Measurements from ENCODE around the gene PADI3. TPM values are rescaled to one million over a fixed set of nuclear protein-coding genes. Genes with fewer than 3 reads are reported as not detected.
"Not testable (repeated sequence)": the region's sequence is repeated elsewhere in the genome, so short reads cannot be mapped to it uniquely, and the experiment has no call there.

Gene PADI3
- total RNA-seq, 1 experiment from 2014 or later, result 6.0 TPM

DNA sequence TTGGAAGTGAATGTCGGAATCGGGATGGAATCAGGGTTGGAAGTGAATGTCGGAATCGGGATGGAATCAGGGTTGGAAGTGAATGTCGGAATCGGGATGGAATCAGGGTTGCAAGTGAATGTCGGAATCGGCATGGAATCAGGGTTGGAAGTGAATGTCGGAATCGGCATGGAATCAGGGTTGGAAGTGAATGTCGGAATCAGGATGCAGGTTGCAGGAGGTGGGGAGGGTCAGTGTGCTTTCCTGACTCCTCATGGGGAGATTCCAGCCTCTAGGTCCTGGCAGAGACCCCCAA, 7.2 kb upstream of the PADI3 start:
- DNase-seq (ENCODE audit: low spot score), result not testable (repeated sequence)

GRCh38 chr1:17243274-17243673, 5.6 kb upstream of the PADI3 start:
- no peak for DNase-seq (ENCODE audit: low spot score)

DNA sequence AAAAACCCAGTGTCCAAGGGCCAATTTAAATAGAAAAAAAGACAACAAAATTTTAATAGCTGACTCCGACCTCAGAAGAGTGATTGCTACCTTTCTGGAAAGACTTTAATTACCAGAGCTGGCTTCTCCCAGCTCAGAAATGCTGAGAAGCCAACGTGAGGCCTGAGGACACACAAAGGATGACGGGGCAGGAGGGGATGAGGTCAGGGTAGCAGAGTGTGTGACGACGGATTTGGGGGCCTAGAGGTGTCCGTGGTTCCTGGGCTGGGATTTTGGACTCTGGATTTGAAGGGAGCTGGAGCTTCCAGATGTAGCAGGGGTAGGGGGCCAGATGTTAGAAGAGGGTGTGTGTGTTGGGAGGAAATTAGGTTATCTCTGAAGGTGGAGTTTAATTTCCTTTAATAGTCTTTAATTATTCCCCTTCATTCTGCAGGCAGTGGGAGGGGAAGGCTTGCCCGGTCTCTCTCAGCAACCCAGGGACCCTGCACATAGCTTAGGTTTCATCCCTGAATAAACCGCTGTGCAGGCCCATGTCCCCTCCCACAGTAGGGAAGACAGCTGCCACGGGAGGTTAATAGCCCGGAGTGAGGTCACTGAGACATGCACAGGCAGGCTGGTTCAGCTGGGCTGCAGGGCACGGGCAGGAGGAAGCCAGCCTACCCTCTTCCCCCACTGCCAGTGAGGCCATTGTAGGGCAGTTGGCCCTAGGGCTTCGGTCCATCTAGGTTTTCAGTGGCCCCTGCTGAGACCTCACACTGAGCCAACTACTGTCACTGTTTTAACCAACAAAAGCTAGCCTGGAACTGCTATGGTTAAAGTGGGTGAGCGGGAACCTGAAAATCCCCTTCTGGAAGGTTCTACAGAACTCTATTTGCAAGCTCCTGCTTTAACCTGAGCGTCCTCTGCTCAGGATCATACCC, 3.8 kb upstream of the PADI3 start:
- DNase-seq (ENCODE audit: low spot score), result no peak

DNA sequence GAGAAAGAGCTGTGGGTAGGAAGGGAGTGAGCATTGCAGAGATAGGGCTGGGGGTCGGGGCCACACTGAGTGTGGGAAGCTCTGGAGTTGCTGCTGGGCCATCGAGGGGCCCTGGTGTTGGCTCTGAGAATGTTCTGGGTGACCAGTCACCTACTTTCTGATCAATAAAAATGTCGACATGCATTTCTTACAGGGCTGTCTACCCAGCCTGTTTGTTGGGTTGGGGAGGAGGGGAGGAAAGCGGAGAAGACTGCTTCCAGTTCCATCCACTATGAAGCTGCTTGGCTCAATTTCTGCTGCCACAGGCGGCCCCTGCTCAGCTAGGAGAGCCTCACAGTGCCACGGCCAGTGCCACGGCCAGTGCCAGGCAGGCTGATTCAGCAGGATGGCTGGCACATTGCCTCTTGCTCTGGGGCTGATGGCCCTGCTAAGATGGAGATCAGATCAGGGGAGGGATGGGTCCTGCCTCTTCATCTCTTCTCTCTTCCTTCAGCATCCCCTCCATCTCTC, 3.0 kb upstream of the PADI3 start:
- no peak for DNase-seq (ENCODE audit: low spot score)

- no peak for DNase-seq (ENCODE audit: low spot score)
Measured at GRCh38 chr1:17246971-17247370, 1.9 kb upstream of the PADI3 start.

DNA sequence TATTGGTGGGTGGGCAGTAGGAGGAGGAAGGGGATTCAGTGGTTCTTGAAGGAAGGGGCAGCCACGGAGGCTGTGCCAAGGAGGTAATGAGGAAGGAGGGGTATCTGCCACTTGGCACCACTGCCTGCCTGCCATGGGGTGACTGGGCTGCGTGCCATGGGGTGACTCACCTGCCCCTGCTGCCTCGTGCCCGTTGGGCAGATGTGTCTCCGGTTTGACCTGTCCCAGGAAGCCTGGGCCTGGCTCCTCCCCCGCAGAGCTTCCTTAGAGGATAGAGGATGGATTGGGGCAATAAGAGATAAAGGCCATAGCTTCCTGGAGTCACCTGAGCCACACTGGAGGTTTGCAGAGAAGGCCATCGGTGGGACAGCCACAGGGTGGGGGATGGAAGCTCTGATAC, 1.7 kb downstream of the PADI3 start:
- peak; percentile 89 for DNase-seq (ENCODE audit: low spot score)

- no peak for DNase-seq (ENCODE audit: low spot score)
Measured at GRCh38 chr1:17251246-17251645, 2.3 kb downstream of the PADI3 start.

- peak; percentile 44 for DNase-seq (ENCODE audit: low spot score)
Measured at GRCh38 chr1:17251701-17252376, 2.9 kb downstream of the PADI3 start.

GRCh38 chr1:17255336-17255735, 6.4 kb downstream of the PADI3 start:
- no peak for DNase-seq (ENCODE audit: low spot score)

GRCh38 chr1:17258116-17258757, 9.3 kb downstream of the PADI3 start:
- DNase-seq (ENCODE audit: low spot score), result peak; percentile 40

DNA sequence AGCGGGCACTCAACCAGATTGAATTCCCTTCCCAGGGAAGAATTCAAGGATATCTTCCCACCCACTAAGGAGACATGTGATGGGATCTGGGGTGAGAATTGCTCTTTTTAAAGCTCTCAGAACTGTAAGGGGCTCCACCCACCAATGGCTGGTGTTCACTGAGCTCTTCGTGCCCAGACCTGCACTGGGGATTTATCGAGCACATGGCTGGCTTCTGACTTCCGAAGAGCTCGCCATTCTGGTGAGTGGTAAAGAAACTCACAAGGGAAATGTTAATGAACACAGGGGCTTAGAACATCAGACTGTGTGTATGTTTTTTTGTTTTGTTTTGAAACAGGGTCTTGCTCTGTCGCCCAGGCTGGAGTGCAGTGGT, 9.8 kb downstream of the PADI3 start:
- DNase-seq (ENCODE audit: low spot score), result no peak

GRCh38 chr1:17259233-17259873, 10.5 kb downstream of the PADI3 start:
- peak; percentile 82 for DNase-seq (ENCODE audit: low spot score)

DNA sequence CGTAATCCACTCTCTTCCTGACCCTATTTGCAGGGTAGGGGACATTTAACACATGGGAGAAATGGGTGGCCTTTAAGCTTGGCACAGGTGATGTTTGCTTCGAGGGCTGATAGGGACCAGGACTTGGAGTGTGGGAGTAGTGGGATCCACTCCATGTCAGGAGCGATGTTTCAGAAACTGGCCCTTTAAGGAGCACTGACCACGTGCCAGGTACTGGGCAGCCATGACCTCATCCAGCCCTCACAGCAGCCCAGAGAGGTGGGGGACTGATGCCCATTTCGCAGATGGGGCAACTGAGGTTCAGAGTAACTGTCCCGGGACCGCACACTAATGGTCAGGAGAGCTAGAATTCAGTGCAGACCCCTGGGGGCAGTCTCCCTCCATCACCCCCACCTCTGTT, 11.4 kb downstream of the PADI3 start:
- DNase-seq (ENCODE audit: low spot score), result no peak

DNA sequence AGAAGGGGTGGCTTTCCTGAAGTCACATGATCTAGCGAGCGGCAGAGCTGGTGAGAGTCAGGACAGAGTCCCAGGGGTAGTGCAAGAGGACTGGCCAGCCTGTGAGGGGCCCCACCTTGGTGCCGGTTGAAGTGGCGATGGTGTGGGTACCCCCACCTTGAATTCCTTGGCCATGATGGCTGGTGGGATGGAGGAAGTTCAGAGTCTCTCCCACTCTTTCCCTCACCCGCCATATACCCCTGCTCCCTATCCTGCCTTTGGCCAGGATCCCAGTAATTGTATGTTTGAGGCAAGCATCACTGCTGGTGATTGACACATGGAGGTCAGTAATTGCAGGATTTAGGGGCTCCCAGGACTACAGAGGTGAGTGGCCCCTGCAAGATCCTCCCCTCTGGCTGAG, 11.8 kb downstream of the PADI3 start:
- no peak for DNase-seq (ENCODE audit: low spot score)

GRCh38 chr1:17263936-17264335, 15.0 kb downstream of the PADI3 start:
- no peak for DNase-seq (ENCODE audit: low spot score)

- no peak for DNase-seq (ENCODE audit: low spot score)
Measured at GRCh38 chr1:17264470-17264869, 15.6 kb downstream of the PADI3 start.

GRCh38 chr1:17265162-17265561, 16.3 kb downstream of the PADI3 start:
- no peak for DNase-seq (ENCODE audit: low spot score)

DNA sequence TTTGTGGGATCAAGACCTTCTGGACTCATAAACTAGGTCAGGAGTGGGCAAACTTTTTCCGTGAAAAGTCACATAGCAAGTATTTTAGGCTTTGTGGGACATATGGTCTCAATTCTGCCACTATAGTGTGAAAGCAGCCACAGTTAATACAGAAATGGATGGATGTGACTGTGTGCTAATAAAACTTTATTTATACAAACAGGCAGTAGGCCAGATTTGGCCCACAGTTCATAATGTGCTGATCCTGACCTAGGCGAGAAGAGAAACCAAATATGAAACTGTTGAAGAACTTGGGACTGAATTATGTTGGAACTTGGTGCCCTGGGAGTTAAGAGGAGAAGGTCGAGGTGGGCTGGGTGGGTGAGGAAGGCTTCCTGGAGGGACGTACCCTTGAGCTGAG, 17.1 kb downstream of the PADI3 start:
- DNase-seq (ENCODE audit: low spot score), result no peak

DNA sequence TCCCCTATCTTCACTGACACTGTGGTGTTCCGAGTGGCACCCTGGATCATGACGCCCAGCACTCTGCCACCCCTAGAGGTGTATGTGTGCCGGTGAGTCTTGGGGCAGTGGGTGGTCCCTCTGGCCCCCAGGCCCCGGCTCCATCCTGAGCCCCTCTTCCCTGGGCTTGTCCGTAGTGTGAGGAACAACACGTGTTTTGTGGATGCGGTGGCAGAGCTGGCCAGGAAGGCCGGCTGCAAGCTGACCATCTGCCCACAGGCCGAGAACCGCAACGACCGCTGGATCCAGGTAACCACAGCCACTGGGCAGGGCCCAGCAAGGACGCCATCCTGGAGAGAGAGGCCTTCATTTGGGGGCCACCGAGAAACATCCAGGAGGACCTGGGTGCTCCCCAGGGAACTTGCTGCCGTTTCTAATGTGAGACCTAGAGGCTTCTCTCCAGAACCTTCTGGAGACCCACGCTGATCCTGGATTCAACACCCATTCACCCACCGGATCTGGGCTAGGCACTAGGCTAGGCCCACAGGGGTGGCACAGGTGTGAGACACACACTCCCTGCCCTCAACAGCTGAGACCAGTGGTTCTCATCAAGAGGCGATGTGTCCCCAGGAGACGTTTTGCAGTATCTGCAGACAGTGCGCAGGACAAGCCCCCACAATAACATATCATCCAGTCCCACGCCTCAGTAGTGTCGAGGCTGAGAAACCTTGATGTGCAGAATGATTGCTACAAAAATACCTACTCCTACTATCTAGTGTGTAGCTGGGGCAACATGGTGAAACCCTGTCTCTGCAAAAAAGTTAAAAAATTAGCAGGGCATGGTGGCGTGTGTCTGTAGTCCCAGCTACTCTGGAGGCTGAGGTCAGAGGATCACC, 22.2 kb downstream of the PADI3 start:
- no peak for DNase-seq (ENCODE audit: low spot score)

- DNase-seq (ENCODE audit: low spot score), result no peak
Measured at GRCh38 chr1:17272066-17272465, 23.2 kb downstream of the PADI3 start.

- no peak for DNase-seq (ENCODE audit: low spot score)
Measured at GRCh38 chr1:17272646-17273045, 23.7 kb downstream of the PADI3 start.

All from H4 (cell line).